ELF-1 (cell line): ENCODE data around the gene MBD5.

ENCODE experiments used
- DNase-seq: peaks from one replicate; pipeline ENCODE4 v3.0.0-alpha.2; 2016; ENCODE audit warnings: low read depth, low spot score

Gene MBD5

GRCh38 chr2:148022882-148023281, 2.0 kb downstream of the MBD5 start:
- no peak for DNase-seq

GRCh38 chr2:148023861-148024260, 3.0 kb downstream of the MBD5 start:
- DNase-seq: no peak

- DNase-seq: no peak
Measured at GRCh38 chr2:148026573-148026972, 5.7 kb downstream of the MBD5 start.

- no peak for DNase-seq
Measured at GRCh38 chr2:148027822-148028221, 6.9 kb downstream of the MBD5 start.

- no peak for DNase-seq
Measured at GRCh38 chr2:148028781-148029180, 7.9 kb downstream of the MBD5 start.

- no peak for DNase-seq
Measured at GRCh38 chr2:148031152-148031551, 10.3 kb downstream of the MBD5 start.

GRCh38 chr2:148032215-148032614, 11.3 kb downstream of the MBD5 start:
- DNase-seq: no peak

GRCh38 chr2:148039783-148040182, 18.9 kb downstream of the MBD5 start:
- no peak for DNase-seq

- DNase-seq: no peak
Measured at GRCh38 chr2:148042219-148042618, 21.3 kb downstream of the MBD5 start.

GRCh38 chr2:148044322-148044721, 23.4 kb downstream of the MBD5 start:
- DNase-seq: no peak

- no peak for DNase-seq
Measured at GRCh38 chr2:148046802-148047201, 25.9 kb downstream of the MBD5 start.

- DNase-seq: no peak
Measured at GRCh38 chr2:148048475-148049221, 27.8 kb downstream of the MBD5 start.

- DNase-seq: no peak
Measured at GRCh38 chr2:148049284-148049683, 28.4 kb downstream of the MBD5 start.

- no peak for DNase-seq
Measured at GRCh38 chr2:148052687-148053086, 31.8 kb downstream of the MBD5 start.

GRCh38 chr2:148058641-148059040, 37.8 kb downstream of the MBD5 start:
- no peak for DNase-seq

- no peak for DNase-seq
Measured at GRCh38 chr2:148063633-148064032, 42.7 kb downstream of the MBD5 start.

GRCh38 chr2:148065936-148066335, 45.0 kb downstream of the MBD5 start:
- DNase-seq: no peak

GRCh38 chr2:148067801-148068200, 46.9 kb downstream of the MBD5 start:
- no peak for DNase-seq

GRCh38 chr2:148071351-148071750, 50.5 kb downstream of the MBD5 start:
- DNase-seq: no peak

- DNase-seq: no peak
Measured at GRCh38 chr2:148096012-148096411, 75.1 kb downstream of the MBD5 start.

- no peak for DNase-seq
Measured at GRCh38 chr2:148102641-148103040, 81.8 kb downstream of the MBD5 start.

- no peak for DNase-seq
Measured at GRCh38 chr2:148103946-148104345, 83.1 kb downstream of the MBD5 start.

- DNase-seq: no peak
Measured at GRCh38 chr2:148106331-148106730, 85.4 kb downstream of the MBD5 start.

GRCh38 chr2:148108385-148108784, 87.5 kb downstream of the MBD5 start:
- DNase-seq: no peak
